K562 (cell line): ENCODE data around the gene YES1. TPM values are rescaled to one million over a fixed set of nuclear protein-coding genes. Genes with fewer than 3 reads are reported as not detected.
A peak's percentile ranks its signal among the peaks of the same experiment; 100 is the strongest.

Experiments used
- BACH1 ChIP-seq: fragments of 200-800 bp; sonication (Bioruptor generic); IDR thresholded peaks from 2 replicates; pipeline ENCODE4 v1.6.1; 2016; ENCODE audit warnings: missing genetic modification characterization, missing compliant biosample characterization
- BCL6 ChIP-seq: fragments of 250-450 bp; sonication (Bioruptor Pico); IDR thresholded peaks from 2 replicates; pipeline ENCODE4 v1.4.0; 2020
- CEBPZ ChIP-seq: fragments of 150-350 bp; IDR thresholded peaks from 2 replicates; pipeline ENCODE4 v1.6.1; 2014; ENCODE audit warnings: low read depth, mild to moderate bottlenecking, low read length, borderline replicate concordance
- MYBL2 ChIP-seq, 2 experiments: fragments of 450-650 bp in 1 of 2; sonication (generic) in 1 of 2; formaldehyde crosslinking in 1 of 2; IDR thresholded peaks; 2 replicates each; pipeline versions ENCODE4 v1.6.1 to v1.8.1; 2017 to 2022; ENCODE audit warnings: borderline replicate concordance in 1 of 2, inconsistent platforms in 1 of 2, low read depth in 1 of 2, mild to moderate bottlenecking in 1 of 2, missing genetic modification reagents in 1 of 2, moderate library complexity in 1 of 2
- NCOA1 ChIP-seq: fragments of 450-650 bp; IDR thresholded peaks from 2 replicates; pipeline ENCODE4 v1.6.1; 2016; ENCODE audit warnings: low read depth
- NR1H2 ChIP-seq: sonication (generic); formaldehyde crosslinking; IDR thresholded peaks from 2 replicates; pipeline ENCODE4 v1.4.0; 2020; ENCODE audit warnings: mild to moderate bottlenecking, missing genetic modification reagents
- SNIP1 ChIP-seq: fragments of 450-650 bp; IDR thresholded peaks from 2 replicates; pipeline ENCODE4 v1.7.1; 2017; ENCODE audit warnings: low read depth, mild to moderate bottlenecking
- SP1 ChIP-seq: sonication (generic); formaldehyde crosslinking; IDR thresholded peaks from 2 replicates; pipeline ENCODE4 v1.8.1; 2022; ENCODE audit warnings: mild to moderate bottlenecking, missing genetic modification reagents
- TAF7 ChIP-seq: fragments of 450-650 bp; IDR thresholded peaks from 2 replicates; pipeline ENCODE4 v1.6.1; 2016; ENCODE audit warnings: missing genetic modification characterization, missing compliant biosample characterization
- TCF7 ChIP-seq: sonication (generic); IDR thresholded peaks from 2 replicates; pipeline ENCODE4 v1.6.1; 2016; ENCODE audit warnings: antibody characterized with exemption, borderline replicate concordance
- polyA plus RNA-seq, 8 experiments: library from polyadenylated mRNA; depleted of rRNA in 4 of 8; stranded (reverse) in 5 of 8; unstranded in 3 of 8; fragments of >200 nt; fragmentation: Nextera tagmentation in 2 of 8; fragmentation: Illumina TruSeq in 1 of 8; extraction: Ambion mirVana in 2 of 8; extraction: Trizol in 1 of 8; gene quantifications; 2 replicates each; pipeline versions ENCODE4 v1.2.1 to v1.2.3, GENCODE V29; 2011 to 2014; ENCODE audit warnings: inconsistent platforms in 1 of 8, missing spikeins in 1 of 8
- total RNA-seq, 7 experiments: library from RNA; depleted of rRNA in 6 of 7; stranded (reverse); fragments of >200 nt in 6 of 7; fragmentation: Illumina TruSeq in 2 of 7; extraction: Trizol in 2 of 7; gene quantifications; 2 replicates each; pipeline versions ENCODE4 v1.2.1 to v1.2.3, GENCODE V29; 2011 to 2021; ENCODE audit warnings: low replicate concordance in 1 of 7
- TF ChIP-seq, protein P1 (sequence below), 2 experiments: fragments of 450-650 bp in 1 of 2; sonication (generic) in 1 of 2; formaldehyde crosslinking in 1 of 2; IDR thresholded peaks; 2 replicates each; pipeline versions ENCODE4 v1.7.1 to v1.9.0; 2016 to 2022; ENCODE audit warnings: inconsistent platforms in 1 of 2, mild to moderate bottlenecking in 1 of 2, missing genetic modification reagents in 1 of 2
- TF ChIP-seq, protein P2 (sequence below): fragments of 450-650 bp; IDR thresholded peaks from one replicate; pipeline ENCODE4 v1.6.1; 2018; ENCODE audit warnings: mild to moderate bottlenecking, moderate library complexity; ENCODE audit not compliant: partially characterized antibody

Gene YES1
- total and polyA plus RNA-seq, 9 of the 15 experiments (the other 6 are each of a cell fraction or from before 2014, with no cell fraction given), result 37.2 to 115 (median 77.7) TPM

- TF ChIP-seq, protein P1, sequence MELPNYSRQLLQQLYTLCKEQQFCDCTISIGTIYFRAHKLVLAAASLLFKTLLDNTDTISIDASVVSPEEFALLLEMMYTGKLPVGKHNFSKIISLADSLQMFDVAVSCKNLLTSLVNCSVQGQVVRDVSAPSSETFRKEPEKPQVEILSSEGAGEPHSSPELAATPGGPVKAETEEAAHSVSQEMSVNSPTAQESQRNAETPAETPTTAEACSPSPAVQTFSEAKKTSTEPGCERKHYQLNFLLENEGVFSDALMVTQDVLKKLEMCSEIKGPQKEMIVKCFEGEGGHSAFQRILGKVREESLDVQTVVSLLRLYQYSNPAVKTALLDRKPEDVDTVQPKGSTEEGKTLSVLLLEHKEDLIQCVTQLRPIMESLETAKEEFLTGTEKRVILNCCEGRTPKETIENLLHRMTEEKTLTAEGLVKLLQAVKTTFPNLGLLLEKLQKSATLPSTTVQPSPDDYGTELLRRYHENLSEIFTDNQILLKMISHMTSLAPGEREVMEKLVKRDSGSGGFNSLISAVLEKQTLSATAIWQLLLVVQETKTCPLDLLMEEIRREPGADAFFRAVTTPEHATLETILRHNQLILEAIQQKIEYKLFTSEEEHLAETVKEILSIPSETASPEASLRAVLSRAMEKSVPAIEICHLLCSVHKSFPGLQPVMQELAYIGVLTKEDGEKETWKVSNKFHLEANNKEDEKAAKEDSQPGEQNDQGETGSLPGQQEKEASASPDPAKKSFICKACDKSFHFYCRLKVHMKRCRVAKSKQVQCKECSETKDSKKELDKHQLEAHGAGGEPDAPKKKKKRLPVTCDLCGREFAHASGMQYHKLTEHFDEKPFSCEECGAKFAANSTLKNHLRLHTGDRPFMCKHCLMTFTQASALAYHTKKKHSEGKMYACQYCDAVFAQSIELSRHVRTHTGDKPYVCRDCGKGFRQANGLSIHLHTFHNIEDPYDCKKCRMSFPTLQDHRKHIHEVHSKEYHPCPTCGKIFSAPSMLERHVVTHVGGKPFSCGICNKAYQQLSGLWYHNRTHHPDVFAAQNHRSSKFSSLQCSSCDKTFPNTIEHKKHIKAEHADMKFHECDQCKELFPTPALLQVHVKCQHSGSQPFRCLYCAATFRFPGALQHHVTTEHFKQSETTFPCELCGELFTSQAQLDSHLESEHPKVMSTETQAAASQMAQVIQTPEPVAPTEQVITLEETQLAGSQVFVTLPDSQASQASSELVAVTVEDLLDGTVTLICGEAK (IDR thresholded peaks at IDR 0.05), result peak; percentile 80
- TF ChIP-seq, protein P1 (CRISPR knock-in tag; IDR thresholded peaks at IDR 0.05), result no peak
- TF ChIP-seq MYBL2 (IDR thresholded peaks at IDR 0.05; ENCODE audit: low read depth) (no peak), MYBL2 (CRISPR knock-in tag; IDR thresholded peaks at IDR 0.05; ENCODE audit: borderline replicate concordance) (no peak), CEBPZ (no peak), BCL6 (CRISPR knock-in tag) (no peak), NCOA1 (no peak), NR1H2 (CRISPR knock-in tag) (0 out of 2 replicates have a peak, but pooled peaks have one; percentile 22), TCF7 (no peak), SP1 (0 out of 2 replicates have a peak, but pooled peaks have one; percentile 8), SNIP1 (no peak), TAF7 (no peak), BACH1 (tag) (no peak)
- TF ChIP-seq, protein P2, sequence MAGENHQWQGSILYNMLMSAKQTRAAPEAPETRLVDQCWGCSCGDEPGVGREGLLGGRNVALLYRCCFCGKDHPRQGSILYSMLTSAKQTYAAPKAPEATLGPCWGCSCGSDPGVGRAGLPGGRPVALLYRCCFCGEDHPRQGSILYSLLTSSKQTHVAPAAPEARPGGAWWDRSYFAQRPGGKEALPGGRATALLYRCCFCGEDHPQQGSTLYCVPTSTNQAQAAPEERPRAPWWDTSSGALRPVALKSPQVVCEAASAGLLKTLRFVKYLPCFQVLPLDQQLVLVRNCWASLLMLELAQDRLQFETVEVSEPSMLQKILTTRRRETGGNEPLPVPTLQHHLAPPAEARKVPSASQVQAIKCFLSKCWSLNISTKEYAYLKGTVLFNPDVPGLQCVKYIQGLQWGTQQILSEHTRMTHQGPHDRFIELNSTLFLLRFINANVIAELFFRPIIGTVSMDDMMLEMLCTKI, result no peak
These were observed 705 bp downstream of the YES1 start (continued) for GRCh38 chr18:811182-811891.
